22Rv1 (cell line): Measurements from ENCODE around the gene DENND1C.

Experiments
- H3K27ac ChIP-seq: fragments of 450-650 bp; 2 replicates; pipeline ENCODE4 v1.5.1; 2017
- ZFX ChIP-seq: fragments of 450-650 bp; IDR thresholded peaks from 2 replicates; pipeline ENCODE4 v1.6.1; 2017; ENCODE audit warnings: antibody characterized with exemption, borderline replicate concordance
- TF ChIP-seq, protein P1 (sequence below): fragments of 450-650 bp; IDR thresholded peaks from 2 replicates; pipeline ENCODE4 v1.5.1; 2017; ENCODE audit warnings: mild to moderate bottlenecking

The DENND1C gene

DNA sequence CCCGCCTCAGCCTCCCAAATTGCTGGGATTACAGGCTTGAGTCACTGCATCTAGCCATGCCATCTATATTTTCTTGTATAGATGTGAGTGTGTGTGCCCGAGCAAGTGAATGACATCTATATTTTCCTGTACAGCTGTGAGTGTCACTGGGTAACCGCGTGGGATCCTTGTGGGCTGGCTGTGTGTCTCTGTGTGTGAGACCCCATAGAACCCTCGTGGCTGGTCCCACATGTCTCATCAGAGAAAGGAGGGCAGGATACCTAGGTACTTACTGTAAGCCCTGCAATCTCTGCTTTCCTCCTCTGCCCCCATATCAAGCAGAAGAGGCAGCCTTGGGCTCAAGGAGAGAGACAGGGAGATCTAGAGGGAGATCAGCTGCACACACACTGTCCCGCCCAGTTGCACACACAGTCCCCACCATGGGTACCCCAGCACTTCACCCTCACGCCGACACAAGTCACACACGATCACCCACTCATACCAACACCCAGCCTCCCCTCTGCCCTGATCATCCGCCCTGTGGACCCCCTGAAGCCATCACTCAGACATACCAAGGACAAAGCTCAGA is 655 bp downstream of the DENND1C start:
- TF ChIP-seq, protein P1, sequence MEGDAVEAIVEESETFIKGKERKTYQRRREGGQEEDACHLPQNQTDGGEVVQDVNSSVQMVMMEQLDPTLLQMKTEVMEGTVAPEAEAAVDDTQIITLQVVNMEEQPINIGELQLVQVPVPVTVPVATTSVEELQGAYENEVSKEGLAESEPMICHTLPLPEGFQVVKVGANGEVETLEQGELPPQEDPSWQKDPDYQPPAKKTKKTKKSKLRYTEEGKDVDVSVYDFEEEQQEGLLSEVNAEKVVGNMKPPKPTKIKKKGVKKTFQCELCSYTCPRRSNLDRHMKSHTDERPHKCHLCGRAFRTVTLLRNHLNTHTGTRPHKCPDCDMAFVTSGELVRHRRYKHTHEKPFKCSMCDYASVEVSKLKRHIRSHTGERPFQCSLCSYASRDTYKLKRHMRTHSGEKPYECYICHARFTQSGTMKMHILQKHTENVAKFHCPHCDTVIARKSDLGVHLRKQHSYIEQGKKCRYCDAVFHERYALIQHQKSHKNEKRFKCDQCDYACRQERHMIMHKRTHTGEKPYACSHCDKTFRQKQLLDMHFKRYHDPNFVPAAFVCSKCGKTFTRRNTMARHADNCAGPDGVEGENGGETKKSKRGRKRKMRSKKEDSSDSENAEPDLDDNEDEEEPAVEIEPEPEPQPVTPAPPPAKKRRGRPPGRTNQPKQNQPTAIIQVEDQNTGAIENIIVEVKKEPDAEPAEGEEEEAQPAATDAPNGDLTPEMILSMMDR: no peak
- TF ChIP-seq ZFX: no peak
- no peak overlapping the region for H3K27ac ChIP-seq

DNA sequence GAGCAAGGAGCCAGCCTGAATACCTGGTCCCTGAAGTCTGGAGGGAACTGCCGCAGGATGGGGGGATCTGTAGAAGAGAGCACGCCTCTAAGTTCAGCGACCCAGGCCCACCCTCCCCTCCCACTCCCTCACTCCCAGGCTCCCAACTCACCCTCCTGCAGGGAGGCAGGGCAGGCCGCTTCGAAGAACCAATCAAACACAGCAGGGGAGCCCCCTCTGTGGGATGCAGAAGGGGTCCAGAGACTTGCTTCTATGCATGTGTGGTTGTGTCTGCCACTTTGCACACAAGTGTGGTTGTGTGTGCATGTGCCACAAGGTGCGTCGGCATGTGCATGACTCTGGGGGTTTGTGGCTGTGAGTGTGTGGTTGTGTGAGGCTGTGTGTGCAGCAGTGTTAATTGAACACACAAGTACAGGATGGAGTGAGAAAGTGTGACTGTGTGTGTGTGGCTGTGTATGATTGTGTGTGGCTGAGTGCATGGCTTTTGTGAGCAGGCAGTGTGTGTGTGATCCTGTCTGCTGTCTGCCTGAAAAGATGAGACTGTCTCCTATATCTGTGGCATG is 1.7 kb downstream of the DENND1C start:
- TF ChIP-seq ZFX: no peak
- TF ChIP-seq, protein P1: no peak
- no peak overlapping the region for H3K27ac ChIP-seq

DNA sequence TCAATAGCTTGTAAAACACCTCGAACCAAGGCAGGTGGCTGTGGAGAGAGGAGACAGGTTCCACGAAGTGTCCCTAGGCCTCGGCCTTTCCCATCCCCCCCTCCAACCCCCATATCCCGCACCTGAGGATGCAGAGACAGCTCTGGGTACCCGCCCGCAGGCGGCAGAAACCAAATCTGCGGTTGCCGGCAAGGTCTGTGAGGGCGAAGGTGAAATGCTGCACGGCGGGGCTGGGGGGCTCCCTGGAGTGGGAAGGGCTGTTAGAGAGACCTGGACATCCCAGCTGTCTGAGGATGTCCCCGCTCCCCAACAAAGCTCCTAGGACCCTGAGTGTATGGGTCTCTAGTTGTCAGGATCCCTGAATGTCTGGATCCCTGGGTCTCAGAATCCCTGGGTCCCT is 2.8 kb downstream of the DENND1C start:
- no peak overlapping the region for H3K27ac ChIP-seq
- no peak for TF ChIP-seq ZFX
- TF ChIP-seq, protein P1: no peak

DNA sequence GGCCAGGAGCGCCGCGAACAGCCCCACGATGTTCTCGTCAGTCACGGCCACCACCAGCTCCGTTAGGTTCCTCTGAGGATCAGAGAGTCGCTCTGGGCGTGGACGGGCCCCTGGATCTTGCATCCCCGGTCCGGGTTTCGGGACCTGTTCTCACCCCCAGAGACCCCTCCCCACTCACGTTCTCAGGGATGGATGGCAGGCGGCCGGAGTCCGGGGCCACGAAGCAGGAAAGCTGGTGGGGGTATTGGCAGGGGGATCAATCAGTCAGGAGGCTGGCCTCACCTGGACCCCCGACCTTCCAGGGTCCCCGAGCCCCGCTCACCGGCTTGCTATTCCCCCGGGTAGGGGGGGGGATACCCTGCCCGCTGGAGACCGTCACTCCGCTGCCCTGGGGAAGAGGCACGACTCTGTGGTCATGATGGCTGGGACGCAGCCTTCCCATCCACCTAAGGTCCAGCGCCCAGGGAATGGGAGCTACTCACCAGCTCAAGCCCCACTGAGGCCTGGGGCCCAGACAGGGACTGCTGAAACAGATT is 4.6 kb downstream of the DENND1C start:
- no peak overlapping the region for H3K27ac ChIP-seq
- no peak for TF ChIP-seq ZFX
- TF ChIP-seq, protein P1: no peak

DNA sequence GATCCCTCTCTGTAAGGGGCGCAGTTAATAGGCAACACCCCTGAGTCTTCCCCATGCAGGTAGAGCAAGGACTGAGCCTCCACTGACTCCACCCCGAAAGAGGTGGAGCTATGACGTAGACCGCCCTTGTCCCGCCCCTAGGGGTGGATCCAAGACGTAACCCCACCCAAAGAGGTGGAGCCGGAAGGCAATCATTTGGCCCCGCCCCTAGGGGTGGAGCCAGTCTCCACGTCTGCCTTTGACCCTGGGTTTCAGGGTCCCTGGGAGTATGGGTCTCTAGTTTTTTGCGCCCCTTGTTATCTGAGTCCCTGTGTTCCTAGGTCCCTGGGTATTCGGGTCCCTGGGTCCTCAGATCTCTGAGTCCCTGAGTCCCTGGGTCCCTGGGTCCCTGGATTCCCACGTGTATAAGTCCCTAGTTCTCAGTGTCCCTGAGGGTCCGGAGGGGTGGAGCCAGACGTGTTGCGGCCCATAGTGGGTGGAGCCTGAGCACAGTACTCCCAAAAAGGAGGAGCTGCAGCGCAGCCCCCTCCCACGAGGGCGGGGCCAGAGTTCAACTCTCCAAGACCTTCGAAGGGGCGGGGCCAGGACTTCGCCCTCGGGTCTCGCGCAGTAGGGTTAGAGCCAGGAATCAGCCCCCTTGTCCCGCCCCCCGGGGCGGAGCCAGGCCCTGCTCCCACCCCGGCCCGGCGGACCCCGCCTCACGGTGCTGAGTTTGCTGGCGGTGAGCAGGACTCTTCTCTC is 5.3 kb downstream of the DENND1C start:
- 0 out of 2 replicates have a peak overlapping the region, but pooled peaks have one; percentile 18 for H3K27ac ChIP-seq
- TF ChIP-seq ZFX: no peak
- TF ChIP-seq, protein P1: no peak

DNA sequence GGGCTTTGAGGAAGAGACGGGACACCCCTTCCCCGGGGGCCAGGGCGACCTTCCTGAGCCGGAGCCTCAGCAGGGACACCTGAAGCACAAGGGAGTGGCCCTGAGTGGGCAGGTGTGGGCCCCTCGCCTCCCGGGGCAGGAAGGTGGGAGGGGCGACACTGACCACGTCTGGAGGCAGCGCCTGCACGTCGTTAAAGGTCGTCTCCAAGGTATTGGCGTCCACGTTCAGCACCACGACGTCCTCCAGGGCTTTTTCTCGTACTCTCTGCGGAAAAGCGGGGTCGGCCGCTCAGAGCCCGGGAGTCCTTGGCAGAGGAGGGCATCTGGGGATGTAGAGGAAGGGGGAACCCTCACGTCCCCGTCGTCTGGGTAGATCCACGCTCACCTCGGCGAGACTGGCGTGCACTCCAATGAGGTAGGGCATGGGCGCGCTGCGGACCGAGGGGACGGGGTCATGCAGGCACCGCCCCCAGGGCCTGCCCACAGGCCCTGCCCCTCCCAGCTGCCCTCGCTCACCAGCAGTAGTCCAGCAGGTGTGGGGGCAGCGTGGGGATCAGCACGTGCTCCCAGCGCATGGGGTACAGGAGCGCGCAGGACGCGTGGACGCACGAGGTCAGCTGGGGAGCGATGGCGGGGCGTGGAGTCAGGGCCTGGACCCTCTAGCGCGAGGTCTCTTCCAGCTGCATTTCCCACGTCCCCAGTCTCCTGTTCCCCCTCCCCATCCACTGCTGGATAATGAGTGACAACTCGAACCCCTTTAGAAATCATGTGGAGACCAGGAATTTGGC is 6.1 kb downstream of the DENND1C start:
- TF ChIP-seq ZFX: no peak
- TF ChIP-seq, protein P1: no peak
- H3K27ac ChIP-seq: no peak overlapping the region
